ENCODE results near the gene VWA8. TPM values are rescaled to one million over a fixed set of nuclear protein-coding genes. Genes with fewer than 3 reads are reported as not detected.

VWA8 gene
- total and polyA plus RNA-seq, 2 of the 13 experiments (the other 11 are each of a cell fraction or from before 2014, with no cell fraction given), result 9.1 to 17.3 TPM

DNA sequence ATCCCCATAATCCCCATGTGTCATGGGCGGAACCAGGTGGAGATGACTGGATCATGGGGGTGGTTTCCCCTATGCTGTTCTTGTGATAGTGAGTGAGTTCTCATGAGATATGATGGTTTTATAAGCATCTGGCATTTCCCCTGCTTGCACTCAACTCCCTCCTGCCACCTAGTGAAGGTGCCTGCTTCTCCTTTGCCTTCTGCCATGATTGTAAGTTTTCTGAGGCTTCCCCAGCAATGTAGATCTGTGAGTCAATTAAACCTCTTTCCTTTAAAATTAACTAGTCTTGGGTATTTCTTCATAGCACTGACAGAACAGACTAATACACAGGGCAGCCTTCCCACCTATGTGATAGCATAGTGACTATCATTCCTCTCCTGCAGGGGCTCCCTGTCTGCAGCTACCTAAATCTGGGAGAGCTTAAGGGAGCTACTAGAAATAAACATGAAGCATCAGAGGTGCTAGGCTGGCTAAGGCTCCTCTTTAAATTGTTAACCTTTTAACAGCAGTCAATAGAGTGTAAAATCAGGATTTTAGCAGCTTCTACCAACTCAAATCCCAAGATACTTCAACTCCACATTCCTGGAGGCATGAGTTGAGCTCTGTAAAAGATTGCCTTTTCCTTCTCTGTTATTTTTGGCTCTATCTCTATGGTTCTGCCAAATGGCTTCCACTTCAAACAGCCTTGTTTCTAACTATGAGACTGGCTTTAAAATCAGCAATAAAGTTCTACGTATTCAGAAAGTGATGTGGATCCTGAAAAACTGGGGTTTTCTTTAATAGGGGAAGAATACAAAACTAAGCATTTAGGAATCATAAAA, 112.3 kb downstream of the VWA8 start:
- BruUV-seq (replicated peaks), result no TSS peak
- no peak for ATAC-seq
- no peak for FAIRE-seq
- Histone ChIP-seq H3K9me3 (ENCODE audit: low read length) (0 out of 2 replicates have a peak, but pooled peaks cover 7% of the 10 kb centered on the region), H3K4me1 (ENCODE audit: insufficient read depth, low read length) (no peaks in the 10 kb centered on the region), H3K4me3 (replicated peaks in 1 of 3; ENCODE audit: insufficient read depth in 1 of 3, low read depth in 2 of 3, low read length in 3 of 3) (no peak overlapping the region), H3K36me3 (replicated peaks in 1 of 2; ENCODE audit: control insufficient read depth in 1 of 2, insufficient read depth in 2 of 2, low read length in 2 of 2) (0 out of 5 replicates have a peak, but pooled peaks cover 0 to 2% of the 10 kb centered on the region in 2 experiments), H3K4me2 (ENCODE audit: low read depth, low read length) (no peak overlapping the region), H4K20me1 (ENCODE audit: insufficient read depth, low read length) (no peaks in the 10 kb centered on the region), H3K27ac (ENCODE audit: extremely low read length, insufficient read depth, low read length) (no peak overlapping the region), H3K9ac (ENCODE audit: insufficient read depth, low read depth, low read length) (no peak overlapping the region), H3K27me3 (ENCODE audit: control insufficient read depth in 1 of 2, insufficient read depth in 2 of 2, low read length in 2 of 2) (no peaks in the 10 kb centered on the region), H2AFZ (ENCODE audit: low read length) (no peak overlapping the region), H3K79me2 (ENCODE audit: insufficient read depth, low read length) (no peaks in the 10 kb centered on the region)
- intact Hi-C loops (cut with micrococcal nuclease; ENCODE audit: unreplicated experiment), result no loop called here
- ChIA-PET CTCF (ENCODE audit: low intra/inter-chr PET ratio, low total read pairs) (no interaction called here), POLR2A (no interaction called here)
- DNase-seq (ENCODE audit: low spot score), result no peak
- 92% methylated on average over 2 of the region's 2 CpGs for WGBS (ENCODE audit: low lambda C conversion rate)
- in situ Hi-C loops (cut with HindIII; ENCODE audit: extremely low pct_ligation_motif_present, low pct_unique_long_range_greater_than_20kb), result no loop called here
- TF ChIP-seq MTA1 (CRISPR knock-in tag; IDR thresholded peaks at IDR 0.05; ENCODE audit: borderline replicate concordance), result no peak
- TF ChIP-seq SRSF1 (optimal IDR thresholded peaks at IDR 0.05; ENCODE audit: low read depth, low read length), result no peak
- TF ChIP-seq ZBTB20 (CRISPR knock-in tag; IDR thresholded peaks at IDR 0.05; ENCODE audit: borderline replicate concordance, low read depth), result no peak
- no peak for TF ChIP-seq GATAD2A (CRISPR knock-in tag; IDR thresholded peaks at IDR 0.05)
- no peak for TF ChIP-seq PRDM10 (CRISPR knock-in tag; IDR thresholded peaks at IDR 0.05; ENCODE audit: low read depth)
- no peak for TF ChIP-seq HMGA1 (CRISPR knock-in tag; conservative IDR thresholded peaks at IDR 0.05)
- no peak for TF ChIP-seq LCORL (IDR thresholded peaks at IDR 0.05)
- no peak for TF ChIP-seq LCORL (CRISPR knock-in tag; IDR thresholded peaks at IDR 0.05)
- no peak for TF ChIP-seq ZFY (CRISPR knock-in tag; IDR thresholded peaks at IDR 0.05)
- TF ChIP-seq PITX1 (CRISPR knock-in tag; IDR thresholded peaks at IDR 0.05), result no peak
- TF ChIP-seq ONECUT2 (CRISPR knock-in tag; IDR thresholded peaks at IDR 0.05), result no peak
- TF ChIP-seq CEBPG (CRISPR knock-in tag; IDR thresholded peaks at IDR 0.05), result no peak
- TF ChIP-seq, protein P1, sequence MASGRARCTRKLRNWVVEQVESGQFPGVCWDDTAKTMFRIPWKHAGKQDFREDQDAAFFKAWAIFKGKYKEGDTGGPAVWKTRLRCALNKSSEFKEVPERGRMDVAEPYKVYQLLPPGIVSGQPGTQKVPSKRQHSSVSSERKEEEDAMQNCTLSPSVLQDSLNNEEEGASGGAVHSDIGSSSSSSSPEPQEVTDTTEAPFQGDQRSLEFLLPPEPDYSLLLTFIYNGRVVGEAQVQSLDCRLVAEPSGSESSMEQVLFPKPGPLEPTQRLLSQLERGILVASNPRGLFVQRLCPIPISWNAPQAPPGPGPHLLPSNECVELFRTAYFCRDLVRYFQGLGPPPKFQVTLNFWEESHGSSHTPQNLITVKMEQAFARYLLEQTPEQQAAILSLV (CRISPR knock-in tag; IDR thresholded peaks at IDR 0.05; ENCODE audit: borderline replicate concordance), result no peak
- TF ChIP-seq ZNF569 (CRISPR knock-in tag; IDR thresholded peaks at IDR 0.05; ENCODE audit: borderline replicate concordance), result no peak
- no peak for TF ChIP-seq CHCHD3 (CRISPR knock-in tag; IDR thresholded peaks at IDR 0.05)
- TF ChIP-seq ZNF720 (CRISPR knock-in tag; IDR thresholded peaks at IDR 0.05), result no peak
- TF ChIP-seq NFE2 (CRISPR knock-in tag; IDR thresholded peaks at IDR 0.05), result no peak
- no peak for TF ChIP-seq DRAP1 (CRISPR knock-in tag; IDR thresholded peaks at IDR 0.05)
- TF ChIP-seq MLLT10 (CRISPR knock-in tag; IDR thresholded peaks at IDR 0.05), result no peak
